K562 (cell line): ENCODE measurements around the gene AAK1. TPM values are rescaled to one million over a fixed set of nuclear protein-coding genes. Genes with fewer than 3 reads are reported as not detected.

Experiments
- CREM ChIP-seq: IDR thresholded peaks from 2 replicates; pipeline ENCODE4 v1.6.1; 2014; ENCODE audit warnings: antibody characterized with exemption, low read depth
- EHMT2 ChIP-seq: fragments of 450-650 bp; IDR thresholded peaks from 2 replicates; pipeline ENCODE4 v1.6.1; 2018; ENCODE audit warnings: antibody characterized with exemption
- HDAC2 ChIP-seq: fragments of 450-650 bp; IDR thresholded peaks from 2 replicates; pipeline ENCODE4 v1.6.1; 2016; ENCODE audit warnings: mild to moderate bottlenecking
- HIVEP1 ChIP-seq: fragments of 250-450 bp; sonication (Bioruptor Pico); IDR thresholded peaks from 2 replicates; pipeline ENCODE4 v1.4.0; 2020; ENCODE audit warnings: mild to moderate bottlenecking
- KHSRP ChIP-seq: fragments of 450-650 bp; IDR thresholded peaks from 2 replicates; pipeline ENCODE4 v1.6.1; 2017
- LARP7 ChIP-seq: fragments of 450-650 bp; IDR thresholded peaks from 2 replicates; pipeline ENCODE4 v1.6.1; 2016
- NBN ChIP-seq: fragments of 450-650 bp; IDR thresholded peaks from 2 replicates; pipeline ENCODE4 v1.6.1; 2016; ENCODE audit warnings: low read depth, mild to moderate bottlenecking
- NRF1 ChIP-seq, 2 experiments: fragments of 450-650 bp; IDR thresholded peaks in 1 of 2; conservative IDR thresholded peaks in 1 of 2; 2 replicates each; pipeline ENCODE4 v1.6.1; 2014; ENCODE audit warnings: mild to moderate bottlenecking in 2 of 2
- PCBP2 ChIP-seq: fragments of 200-400 bp; formaldehyde crosslinking; IDR thresholded peaks from 2 replicates; pipeline ENCODE4 v1.6.1; 2018; ENCODE audit warnings: low read length, low read depth, mild to moderate bottlenecking, moderate library complexity; ENCODE audit not compliant: poor library complexity, severe bottlenecking
- RAD21 ChIP-seq, 2 experiments: fragments of 250-450 bp in 1 of 2; fragments of 450-650 bp in 1 of 2; sonication (Bioruptor Pico) in 1 of 2; formaldehyde crosslinking in 1 of 2; IDR thresholded peaks in 1 of 2; conservative IDR thresholded peaks in 1 of 2; 2 replicates each; pipeline versions ENCODE4 v1.4.0 to v1.8.0; 2020 to 2022; ENCODE audit warnings: mild to moderate bottlenecking in 2 of 2, moderate library complexity in 1 of 2
- RBM14 ChIP-seq: fragments of 200-400 bp; formaldehyde crosslinking; IDR thresholded peaks from 2 replicates; pipeline ENCODE4 v1.6.1; 2018; ENCODE audit warnings: low read depth, mild to moderate bottlenecking, low read length, moderate library complexity, borderline replicate concordance; ENCODE audit not compliant: insufficient read depth
- RCOR1 ChIP-seq, 2 experiments: IDR thresholded peaks; 2 replicates each; pipeline ENCODE4 v1.6.1; 2012; ENCODE audit warnings: low read depth in 2 of 2, low read length in 2 of 2, borderline replicate concordance in 1 of 2, improper control_type of control experiment in 1 of 2
- SMARCE1 ChIP-seq: fragments of 450-650 bp; IDR thresholded peaks from 2 replicates; pipeline ENCODE4 v1.7.1; 2016; ENCODE audit warnings: mild to moderate bottlenecking
- ZBTB17 ChIP-seq: fragments of 450-650 bp; formaldehyde crosslinking; IDR thresholded peaks from 2 replicates; pipeline ENCODE4 v1.4.0; 2020; ENCODE audit warnings: mild to moderate bottlenecking
- ZKSCAN3 ChIP-seq: fragments of 250-450 bp; sonication (Bioruptor Pico); IDR thresholded peaks from 2 replicates; pipeline ENCODE4 v1.4.0; 2020
- ZNF511 ChIP-seq: sonication (generic); formaldehyde crosslinking; IDR thresholded peaks from 2 replicates; pipeline ENCODE4 v1.8.0; 2022; ENCODE audit warnings: mild to moderate bottlenecking, missing genetic modification reagents
- polyA plus RNA-seq, 8 experiments: library from polyadenylated mRNA; depleted of rRNA in 4 of 8; stranded (reverse) in 5 of 8; unstranded in 3 of 8; fragments of >200 nt; fragmentation: Nextera tagmentation in 2 of 8; fragmentation: Illumina TruSeq in 1 of 8; extraction: Ambion mirVana in 2 of 8; extraction: Trizol in 1 of 8; gene quantifications; 2 replicates each; pipeline versions ENCODE4 v1.2.1 to v1.2.3, GENCODE V29; 2011 to 2014; ENCODE audit warnings: inconsistent platforms in 1 of 8, missing spikeins in 1 of 8
- total RNA-seq, 7 experiments: library from RNA; depleted of rRNA in 6 of 7; stranded (reverse); fragments of >200 nt in 6 of 7; fragmentation: Illumina TruSeq in 2 of 7; extraction: Trizol in 2 of 7; gene quantifications; 2 replicates each; pipeline versions ENCODE4 v1.2.1 to v1.2.3, GENCODE V29; 2011 to 2021; ENCODE audit warnings: low replicate concordance in 1 of 7
- TF ChIP-seq, protein P1 (sequence below): fragments of 250-450 bp; sonication (Bioruptor Pico); IDR thresholded peaks from 2 replicates; pipeline ENCODE4 v1.4.0; 2020
- TF ChIP-seq, protein P2 (sequence below), 2 experiments: fragments of 450-650 bp in 1 of 2; sonication (generic) in 1 of 2; formaldehyde crosslinking; conservative IDR thresholded peaks; 2 replicates each; pipeline versions ENCODE4 v1.4.0 to v1.8.1; 2020 to 2022; ENCODE audit warnings: mild to moderate bottlenecking in 1 of 2, missing genetic modification reagents in 1 of 2
- TF ChIP-seq, protein P3 (sequence below): sonication (generic); formaldehyde crosslinking; IDR thresholded peaks from 2 replicates; pipeline ENCODE4 v1.8.1; 2023; ENCODE audit warnings: mild to moderate bottlenecking, missing genetic modification reagents

The AAK1 gene
- total and polyA plus RNA-seq, 9 of the 15 experiments (the other 6 are each of a cell fraction or from before 2014, with no cell fraction given), result 0.89 to 17.1 (median 6.0) TPM

DNA sequence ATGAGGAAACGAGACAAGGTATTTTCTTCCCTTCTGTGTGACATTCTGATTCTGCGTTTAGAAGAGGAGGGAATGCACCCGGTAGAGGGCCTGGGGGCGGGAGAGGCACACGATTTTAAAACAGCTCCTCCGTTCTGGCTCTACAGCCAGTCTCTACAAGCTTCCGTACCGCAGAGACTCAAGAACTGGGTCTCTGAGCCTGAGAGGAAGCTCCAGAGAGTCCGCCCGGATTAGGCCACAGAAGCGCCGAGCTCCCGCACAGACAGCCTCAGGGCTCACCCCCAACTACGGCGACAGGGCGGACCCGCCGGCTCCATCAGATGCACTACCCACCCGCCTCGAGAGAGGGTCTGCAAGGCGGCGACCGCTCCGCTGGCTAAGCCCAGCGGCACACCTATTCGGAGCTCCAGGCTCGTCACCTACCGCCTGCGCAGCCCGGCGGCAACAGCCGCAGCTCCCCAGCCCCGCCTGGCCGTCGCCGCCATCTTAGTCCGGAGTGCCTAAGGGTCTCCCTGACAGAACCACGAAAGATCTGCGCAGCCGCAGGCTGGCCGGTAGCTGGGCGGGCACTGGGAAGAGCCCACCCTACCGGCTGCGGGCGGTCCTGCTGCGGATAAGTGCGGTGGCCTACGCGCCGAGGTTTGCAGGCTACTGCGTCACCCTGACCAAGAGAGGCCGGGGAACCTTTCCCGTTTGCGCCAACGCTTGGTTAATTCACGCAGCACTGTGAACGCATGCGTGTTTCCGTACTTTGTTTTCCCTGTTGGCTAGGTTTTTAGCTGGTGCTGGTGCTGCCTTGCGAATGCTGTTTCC is 206.4 kb downstream of the AAK1 start, which contains the start of gene NFU1 (continued):
- TF ChIP-seq NRF1 (conservative IDR thresholded peaks at IDR 0.05 in 1 of 2, IDR thresholded peaks at IDR 0.05 in 1 of 2) (peak; percentile 96 to 97), SMARCE1 (0 out of 2 replicates have a peak, but pooled peaks have one; percentile 17), RCOR1 (IDR thresholded peaks at IDR 0.05; ENCODE audit: borderline replicate concordance in 1 of 2, low read depth in 2 of 2, low read length in 2 of 2) (peak in 1 of 2 experiments; percentile 77; a peak in 2 of 4 replicates), PCBP2 (no peak), ZBTB17 (CRISPR knock-in tag) (no peak; the same call in 1 of the 2 replicates), HDAC2 (0 out of 2 replicates have a peak, but pooled peaks have one; percentile 19), LARP7 (0 out of 2 replicates have a peak, but pooled peaks have one; percentile 26), CREM (peak; percentile 93), KHSRP (no peak), RBM14 (no peak), ZKSCAN3 (no peak), RAD21 (CRISPR knock-in tag; conservative IDR thresholded peaks at IDR 0.05 in 1 of 2, IDR thresholded peaks at IDR 0.05 in 1 of 2) (peak; percentile 6 to 46; a peak in 3 of 4 replicates), NBN (no peak), ZNF511 (CRISPR knock-in tag) (peak; percentile 82), EHMT2 (no peak), HIVEP1 (CRISPR knock-in tag) (no peak)
- TF ChIP-seq, protein P1, sequence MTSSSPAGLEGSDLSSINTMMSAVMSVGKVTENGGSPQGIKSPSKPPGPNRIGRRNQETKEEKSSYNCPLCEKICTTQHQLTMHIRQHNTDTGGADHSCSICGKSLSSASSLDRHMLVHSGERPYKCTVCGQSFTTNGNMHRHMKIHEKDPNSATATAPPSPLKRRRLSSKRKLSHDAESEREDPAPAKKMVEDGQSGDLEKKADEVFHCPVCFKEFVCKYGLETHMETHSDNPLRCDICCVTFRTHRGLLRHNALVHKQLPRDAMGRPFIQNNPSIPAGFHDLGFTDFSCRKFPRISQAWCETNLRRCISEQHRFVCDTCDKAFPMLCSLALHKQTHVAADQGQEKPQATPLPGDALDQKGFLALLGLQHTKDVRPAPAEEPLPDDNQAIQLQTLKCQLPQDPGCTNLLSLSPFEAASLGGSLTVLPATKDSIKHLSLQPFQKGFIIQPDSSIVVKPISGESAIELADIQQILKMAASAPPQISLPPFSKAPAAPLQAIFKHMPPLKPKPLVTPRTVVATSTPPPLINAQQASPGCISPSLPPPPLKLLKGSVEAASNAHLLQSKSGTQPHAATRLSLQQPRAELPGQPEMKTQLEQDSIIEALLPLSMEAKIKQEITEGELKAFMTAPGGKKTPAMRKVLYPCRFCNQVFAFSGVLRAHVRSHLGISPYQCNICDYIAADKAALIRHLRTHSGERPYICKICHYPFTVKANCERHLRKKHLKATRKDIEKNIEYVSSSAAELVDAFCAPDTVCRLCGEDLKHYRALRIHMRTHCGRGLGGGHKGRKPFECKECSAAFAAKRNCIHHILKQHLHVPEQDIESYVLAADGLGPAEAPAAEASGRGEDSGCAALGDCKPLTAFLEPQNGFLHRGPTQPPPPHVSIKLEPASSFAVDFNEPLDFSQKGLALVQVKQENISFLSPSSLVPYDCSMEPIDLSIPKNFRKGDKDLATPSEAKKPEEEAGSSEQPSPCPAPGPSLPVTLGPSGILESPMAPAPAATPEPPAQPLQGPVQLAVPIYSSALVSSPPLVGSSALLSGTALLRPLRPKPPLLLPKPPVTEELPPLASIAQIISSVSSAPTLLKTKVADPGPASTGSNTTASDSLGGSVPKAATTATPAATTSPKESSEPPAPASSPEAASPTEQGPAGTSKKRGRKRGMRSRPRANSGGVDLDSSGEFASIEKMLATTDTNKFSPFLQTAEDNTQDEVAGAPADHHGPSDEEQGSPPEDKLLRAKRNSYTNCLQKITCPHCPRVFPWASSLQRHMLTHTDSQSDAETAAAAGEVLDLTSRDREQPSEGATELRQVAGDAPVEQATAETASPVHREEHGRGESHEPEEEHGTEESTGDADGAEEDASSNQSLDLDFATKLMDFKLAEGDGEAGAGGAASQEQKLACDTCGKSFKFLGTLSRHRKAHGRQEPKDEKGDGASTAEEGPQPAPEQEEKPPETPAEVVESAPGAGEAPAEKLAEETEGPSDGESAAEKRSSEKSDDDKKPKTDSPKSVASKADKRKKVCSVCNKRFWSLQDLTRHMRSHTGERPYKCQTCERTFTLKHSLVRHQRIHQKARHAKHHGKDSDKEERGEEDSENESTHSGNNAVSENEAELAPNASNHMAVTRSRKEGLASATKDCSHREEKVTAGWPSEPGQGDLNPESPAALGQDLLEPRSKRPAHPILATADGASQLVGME (CRISPR knock-in tag), result 0 out of 2 replicates have a peak, but pooled peaks have one; percentile 31
- TF ChIP-seq, protein P2, sequence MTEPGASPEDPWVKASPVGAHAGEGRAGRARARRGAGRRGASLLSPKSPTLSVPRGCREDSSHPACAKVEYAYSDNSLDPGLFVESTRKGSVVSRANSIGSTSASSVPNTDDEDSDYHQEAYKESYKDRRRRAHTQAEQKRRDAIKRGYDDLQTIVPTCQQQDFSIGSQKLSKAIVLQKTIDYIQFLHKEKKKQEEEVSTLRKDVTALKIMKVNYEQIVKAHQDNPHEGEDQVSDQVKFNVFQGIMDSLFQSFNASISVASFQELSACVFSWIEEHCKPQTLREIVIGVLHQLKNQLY (CRISPR knock-in tag; conservative IDR thresholded peaks at IDR 0.05), result 0 out of 4 replicates have a peak, but pooled peaks of 1 of the 2 experiments have one; percentile 20
- TF ChIP-seq, protein P3, sequence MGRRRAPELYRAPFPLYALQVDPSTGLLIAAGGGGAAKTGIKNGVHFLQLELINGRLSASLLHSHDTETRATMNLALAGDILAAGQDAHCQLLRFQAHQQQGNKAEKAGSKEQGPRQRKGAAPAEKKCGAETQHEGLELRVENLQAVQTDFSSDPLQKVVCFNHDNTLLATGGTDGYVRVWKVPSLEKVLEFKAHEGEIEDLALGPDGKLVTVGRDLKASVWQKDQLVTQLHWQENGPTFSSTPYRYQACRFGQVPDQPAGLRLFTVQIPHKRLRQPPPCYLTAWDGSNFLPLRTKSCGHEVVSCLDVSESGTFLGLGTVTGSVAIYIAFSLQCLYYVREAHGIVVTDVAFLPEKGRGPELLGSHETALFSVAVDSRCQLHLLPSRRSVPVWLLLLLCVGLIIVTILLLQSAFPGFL (CRISPR knock-in tag), result no peak
